Testis (tissue), 3 donors: ENCODE results near the gene EXOSC5. TPM values are rescaled to one million over a fixed set of nuclear protein-coding genes. Genes with fewer than 3 reads are reported as not detected.

ENCODE experiments used
- DNase-seq: peaks from one replicate; pipeline ENCODE4 v3.0.0-alpha.2; 2019
- H3K27ac ChIP-seq, 2 donors: fragments of 200-600 bp; sonication (generic); one replicate each; pipeline ENCODE4 v1.5.1; 2019
- H3K27me3 ChIP-seq: fragments of 200-600 bp; sonication (generic); one replicate; pipeline ENCODE4 v1.5.1; 2019
- H3K36me3 ChIP-seq: fragments of 200-600 bp; sonication (generic); one replicate; pipeline ENCODE4 v1.5.1; 2017; ENCODE audit warnings: low read depth; ENCODE audit errors: missing control alignments
- H3K4me1 ChIP-seq: fragments of 200-600 bp; sonication (generic); one replicate; pipeline ENCODE4 v1.5.1; 2019
- H3K4me3 ChIP-seq, 2 donors: fragments of 200-600 bp; sonication (generic); one replicate each; pipeline ENCODE4 v1.5.1; 2017 to 2019
- H3K9me3 ChIP-seq: fragments of 200-600 bp; sonication (generic); one replicate; pipeline ENCODE4 v1.5.1; 2017
- POLR2A ChIP-seq: fragments of 450-650 bp; IDR thresholded peaks from one replicate; pipeline ENCODE4 v1.6.1; 2017; ENCODE audit warnings: antibody characterized with exemption, mild to moderate bottlenecking, moderate library complexity
- WGBS, 2 donors: methylation state at CpG; one replicate each; pipeline ENCODE4 v1.1.5; 2018; 5-methylcytosine and 5-hydroxymethylcytosine counted together
- intact Hi-C: fragments of 100-400 bp; cut with DNase I; formaldehyde crosslinking; loops from one replicate; pipeline ENCODE4 v1.15.1; 2023; ENCODE audit warnings: low total_unique reads
- polyA plus RNA-seq: library from polyadenylated mRNA; stranded (reverse); fragments of 350-450 nt; fragmentation: Illumina TruSeq; extraction: RNeasy Lipid Tissue Mini Kit (QIAGEN cat#74804); gene quantifications from one replicate; pipeline ENCODE4 v1.2.3, GENCODE V29; 2014; ENCODE audit warnings: low read depth, low replicate concordance; ENCODE audit not compliant: insufficient read depth
- small RNA-seq, 2 donors: library from RNA; depleted of rRNA; stranded (forward); fragments of <200 nt; gene quantifications; one replicate each; pipeline ENCODE3, GENCODE V24; 2016
- total RNA-seq, 2 donors: library from RNA; depleted of rRNA; stranded (reverse); fragments of >200 nt; gene quantifications; one replicate each; pipeline ENCODE4 v1.2.3, GENCODE V29; 2016
- TF ChIP-seq, protein P1 (sequence below), 3 experiments: fragments of 450-650 bp in 2 of 3; fragments of 200-600 bp in 1 of 3; sonication (generic) in 1 of 3; IDR thresholded peaks; one replicate each; pipeline ENCODE4 v1.5.1; 2016 to 2019; ENCODE audit warnings: antibody characterized with exemption in 3 of 3, mild to moderate bottlenecking in 2 of 3, moderate library complexity in 1 of 3

EXOSC5 gene
- total and polyA plus RNA-seq, 3 donors from 2014 or later = 19.1 to 28.0 (median 23.8) TPM

DNA sequence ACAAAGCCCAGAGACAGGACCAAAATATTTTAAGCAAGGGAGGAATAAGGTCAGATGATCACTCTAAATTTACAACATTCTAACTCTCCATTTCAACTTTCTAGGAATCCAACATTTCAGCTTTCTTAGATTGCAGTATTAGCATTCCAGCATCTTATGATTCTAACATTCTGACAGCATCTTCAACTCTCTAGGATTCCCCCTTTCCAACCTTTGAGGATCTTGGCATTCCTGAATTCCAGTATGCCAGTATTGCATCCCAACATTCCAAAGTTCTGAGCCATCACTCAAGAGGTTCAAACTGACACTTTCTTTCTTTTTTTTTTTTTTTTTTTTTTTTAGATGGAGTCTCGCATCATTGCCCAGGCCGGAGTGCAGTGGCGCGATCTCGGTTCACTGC, 57.2 kb downstream of the EXOSC5 start:
- H3K36me3 ChIP-seq = no peaks in the 10 kb centered on the region
- no peaks in the 10 kb centered on the region for H3K4me1 ChIP-seq
- H3K9me3 ChIP-seq = no peaks in the 10 kb centered on the region
- no peak overlapping the region for H3K4me3 ChIP-seq
- intact Hi-C loops = no loop called here
- no peak for TF ChIP-seq POLR2A
- TF ChIP-seq, protein P1, sequence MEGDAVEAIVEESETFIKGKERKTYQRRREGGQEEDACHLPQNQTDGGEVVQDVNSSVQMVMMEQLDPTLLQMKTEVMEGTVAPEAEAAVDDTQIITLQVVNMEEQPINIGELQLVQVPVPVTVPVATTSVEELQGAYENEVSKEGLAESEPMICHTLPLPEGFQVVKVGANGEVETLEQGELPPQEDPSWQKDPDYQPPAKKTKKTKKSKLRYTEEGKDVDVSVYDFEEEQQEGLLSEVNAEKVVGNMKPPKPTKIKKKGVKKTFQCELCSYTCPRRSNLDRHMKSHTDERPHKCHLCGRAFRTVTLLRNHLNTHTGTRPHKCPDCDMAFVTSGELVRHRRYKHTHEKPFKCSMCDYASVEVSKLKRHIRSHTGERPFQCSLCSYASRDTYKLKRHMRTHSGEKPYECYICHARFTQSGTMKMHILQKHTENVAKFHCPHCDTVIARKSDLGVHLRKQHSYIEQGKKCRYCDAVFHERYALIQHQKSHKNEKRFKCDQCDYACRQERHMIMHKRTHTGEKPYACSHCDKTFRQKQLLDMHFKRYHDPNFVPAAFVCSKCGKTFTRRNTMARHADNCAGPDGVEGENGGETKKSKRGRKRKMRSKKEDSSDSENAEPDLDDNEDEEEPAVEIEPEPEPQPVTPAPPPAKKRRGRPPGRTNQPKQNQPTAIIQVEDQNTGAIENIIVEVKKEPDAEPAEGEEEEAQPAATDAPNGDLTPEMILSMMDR (IDR thresholded peaks at IDR 0.05) = no peak
- no peak for DNase-seq
- H3K27ac ChIP-seq = no peak overlapping the region
- no peaks in the 10 kb centered on the region for H3K27me3 ChIP-seq
- 96 to 98% methylated on average over 5 of the region's 5 CpGs for WGBS, 2 donors

Small RNA genes within 50 kb of the gene (small RNA-seq; reads per million reads assigned to genes)
- gene RF00017 = 0 reads per million in 2 donors

Other genes with a start within 250 kb of the EXOSC5 start
- gene CYP2S1, start 204.1 kb downstream of the EXOSC5 start, total RNA-seq = 1 to 10 TPM; 1.4 to 2.0 TPM
- 1.6 TPM for gene CYP2S1, start 204.1 kb downstream of the EXOSC5 start, polyA plus RNA-seq
- 100 to 1,000 TPM in 1 of 2 donors, 10 to 100 TPM in 1; 98.2 to 150 TPM for gene AXL, start 178.1 kb downstream of the EXOSC5 start, total RNA-seq
- 56.0 TPM for gene AXL, start 178.1 kb downstream of the EXOSC5 start, polyA plus RNA-seq
- gene HNRNPUL1, start 133.0 kb downstream of the EXOSC5 start, total RNA-seq = 100 to 1,000 TPM; 192 to 197 TPM
- gene HNRNPUL1, start 133.0 kb downstream of the EXOSC5 start, polyA plus RNA-seq = 230 TPM
- gene CCDC97, start 87.2 kb downstream of the EXOSC5 start, total RNA-seq = 10 to 100 TPM; 36.2 to 40.2 TPM
- 57.8 TPM for gene CCDC97, start 87.2 kb downstream of the EXOSC5 start, polyA plus RNA-seq
- 10 to 100 TPM; 12.7 to 17.0 TPM for gene TGFB1, start 43.4 kb downstream of the EXOSC5 start, total RNA-seq
- gene TGFB1, start 43.4 kb downstream of the EXOSC5 start, polyA plus RNA-seq = 19.8 TPM
- gene B9D2, start 33.2 kb downstream of the EXOSC5 start, total RNA-seq = 10 to 100 TPM in 1 of 2 donors, 1 to 10 TPM in 1; 6.7 to 13.5 TPM
- 14.6 TPM for gene B9D2, start 33.2 kb downstream of the EXOSC5 start, polyA plus RNA-seq
- 10 to 100 TPM; 17.0 to 32.9 TPM for gene TMEM91, start 20.8 kb downstream of the EXOSC5 start, total RNA-seq
- 33.2 TPM for gene TMEM91, start 20.8 kb downstream of the EXOSC5 start, polyA plus RNA-seq
- gene BCKDHA, start 459 bp upstream of the EXOSC5 start, total RNA-seq = 10 to 100 TPM; 80.8 to 81.3 TPM
- 53.1 TPM for gene BCKDHA, start 459 bp upstream of the EXOSC5 start, polyA plus RNA-seq
- 1 to 10 TPM; 1.0 to 1.2 TPM for gene B3GNT8, start 30.0 kb upstream of the EXOSC5 start, total RNA-seq
- 1.3 TPM for gene B3GNT8, start 30.0 kb upstream of the EXOSC5 start, polyA plus RNA-seq
- 10 to 100 TPM; 26.7 to 35.8 TPM for gene DMAC2, start 42.6 kb upstream of the EXOSC5 start, total RNA-seq
- 24.6 TPM for gene DMAC2, start 42.6 kb upstream of the EXOSC5 start, polyA plus RNA-seq
- 1 to 10 TPM in 1 of 2 donors, not detected in 1; 1.8 TPM for gene ERICH4, start 45.8 kb upstream of the EXOSC5 start, total RNA-seq
- 0.61 TPM for gene ERICH4, start 45.8 kb upstream of the EXOSC5 start, polyA plus RNA-seq
- gene CEACAM21, start 178.8 kb upstream of the EXOSC5 start, total RNA-seq = 1 to 10 TPM in 1 of 2 donors, under 1 TPM in 1; 0.71 to 1.3 TPM
- 3.6 TPM for gene CEACAM21, start 178.8 kb upstream of the EXOSC5 start, polyA plus RNA-seq
- gene CEACAM4, start 229.7 kb upstream of the EXOSC5 start, total RNA-seq = 1 to 10 TPM in 1 of 2 donors, not detected in 1; 1.7 TPM
- gene CEACAM4, start 229.7 kb upstream of the EXOSC5 start, polyA plus RNA-seq = 0.47 TPM